Mucosa of descending colon (tissue), 3 donors: ENCODE data around the gene C2orf42. TPM values are rescaled to one million over a fixed set of nuclear protein-coding genes. Genes with fewer than 3 reads are reported as not detected.
"Not testable (repeated sequence)": the region's sequence is repeated elsewhere in the genome, so short reads cannot be mapped to it uniquely, and the experiment has no call there.

ENCODE experiments used
- ATAC-seq: fragments of 200-7000 bp; cut with Tn5 transposase; one replicate; pipeline ENCODE4 v1.9.1; 2020; ENCODE audit warnings: mild to moderate bottlenecking, moderate library complexity
- DNase-seq, 3 donors: peaks; one replicate each; pipeline ENCODE4 v3.0.0-alpha.2; 2020
- H3K36me3 ChIP-seq: fragments of 200-600 bp; one replicate; pipeline ENCODE4 v1.8.0; 2021; ENCODE audit warnings: low read depth, mild to moderate bottlenecking
- H3K4me1 ChIP-seq: fragments of 200-600 bp; one replicate; pipeline ENCODE4 v1.8.0; 2021; ENCODE audit warnings: low read depth, mild to moderate bottlenecking
- H3K4me3 ChIP-seq: fragments of 200-600 bp; one replicate; pipeline ENCODE4 v1.8.0; 2021; ENCODE audit warnings: mild to moderate bottlenecking
- H3K9me3 ChIP-seq: fragments of 200-600 bp; one replicate; pipeline ENCODE4 v1.8.0; 2021; ENCODE audit warnings: mild to moderate bottlenecking
- CTCF ChIP-seq: fragments of 200-600 bp; IDR thresholded peaks from one replicate; pipeline ENCODE4 v1.8.0; 2022; ENCODE audit warnings: antibody characterized with exemption, mild to moderate bottlenecking
- intact Hi-C, 2 donors: fragments of 100-400 bp; cut with DNase I in 1 of 2; cut with micrococcal nuclease in 1 of 2; formaldehyde crosslinking; loops; one replicate each; pipeline versions ENCODE4 v1.11.0 to v1.11.1; 2022; cut with DNase I, micrococcal nuclease
- total RNA-seq, 3 donors: library from RNA; stranded (reverse); fragmentation: NEBNext Ultra II Directional in 2 of 3; extraction: Animal tissue kit (Norgen Biotek cat#: 25700) in 2 of 3; gene quantifications; one replicate each; pipeline versions ENCODE4 v1.2.1 to v1.2.4, GENCODE V29; 2021 to 2023
- donor health status: DM: no; HTN: no; CAD: no; lungs with moderate emphysema.
- donor health status: DM: no; HTN: no; CAD: no.
- donor health status: DM: no; HTN: yes; CAD: no.

C2orf42 gene
- total RNA-seq, 3 donors from 2014 or later, result 7.6 to 17.2 (median 12.2) TPM

GRCh38 chr2:70188460-70188859, 2.4 kb downstream of the C2orf42 start:
- Histone ChIP-seq H3K36me3 (no peaks in the 10 kb centered on the region), H3K9me3 (no peaks in the 10 kb centered on the region), H3K4me1 (peaks cover 3% of the 10 kb centered on the region), H3K4me3 (no peak overlapping the region)
- TF ChIP-seq CTCF, result no peak
- no peak for DNase-seq
- intact Hi-C loops, result no loop called here
- no peak for ATAC-seq

- ATAC-seq, H3K4me1 ChIP-seq, DNase-seq, H3K36me3 ChIP-seq, H3K9me3 ChIP-seq, intact Hi-C loops, H3K4me3 ChIP-seq: not testable (repeated sequence)
Observed at GRCh38 chr2:70187170-70187569, 3.6 kb downstream of the C2orf42 start.

- no peak for ATAC-seq
- no peak for DNase-seq
- Histone ChIP-seq H3K9me3 (no peaks in the 10 kb centered on the region), H3K4me1 (no peaks in the 10 kb centered on the region), H3K4me3 (no peak overlapping the region), H3K36me3 (peaks cover 5% of the 10 kb centered on the region)
- TF ChIP-seq CTCF, result no peak
- intact Hi-C loops, result no loop called here
Observed at GRCh38 chr2:70182689-70183088, 8.1 kb downstream of the C2orf42 start.

- TF ChIP-seq CTCF, result no peak
Observed at GRCh38 chr2:70181363-70181956, 9.4 kb downstream of the C2orf42 start.

GRCh38 chr2:70173520-70173919, 17.3 kb downstream of the C2orf42 start:
- DNase-seq (no peak), ATAC-seq (no peak)
- H3K4me1 ChIP-seq, result no peaks in the 10 kb centered on the region
- no peak for TF ChIP-seq CTCF
- H3K36me3 ChIP-seq, result peaks cover 3% of the 10 kb centered on the region
- H3K9me3 ChIP-seq, result no peaks in the 10 kb centered on the region
- intact Hi-C loops, result no loop called here
- H3K4me3 ChIP-seq, result no peak overlapping the region

More at GRCh38 chr2:70181363-70181956, 9.4 kb downstream of the C2orf42 start:
- H3K36me3 ChIP-seq, result peaks cover 5% of the 10 kb centered on the region
- DNase-seq (peak; percentile 29 to 45 (median 29)), ATAC-seq (peak; percentile 64)
- H3K9me3 ChIP-seq, result no peaks in the 10 kb centered on the region
- H3K4me1 ChIP-seq, result no peaks in the 10 kb centered on the region
- no peak overlapping the region for H3K4me3 ChIP-seq
- intact Hi-C loops, result no loop called here

GRCh38 chr2:70169654-70170245, 21.1 kb downstream of the C2orf42 start:
- H3K9me3 ChIP-seq, intact Hi-C loops, DNase-seq, ATAC-seq, H3K4me1 ChIP-seq, H3K36me3 ChIP-seq, H3K4me3 ChIP-seq: not testable (repeated sequence)
